NB4 (cell line): Measurements from ENCODE around the gene L3MBTL4.

ENCODE experiments used
- CTCF ChIP-seq: IDR thresholded peaks from one replicate; pipeline ENCODE4 v1.5.1; 2012; ENCODE audit warnings: low read depth, low read length
- MAX ChIP-seq: IDR thresholded peaks from 2 replicates; pipeline ENCODE4 v1.6.1; 2011; ENCODE audit warnings: low read depth, low read length
- POLR2A ChIP-seq: IDR thresholded peaks from 2 replicates; pipeline ENCODE4 v1.6.1; 2011; ENCODE audit warnings: mild to moderate bottlenecking; ENCODE audit not compliant: insufficient read length; ENCODE audit errors: extremely low read depth

GRCh38 chr18:6222271-6222670 lies 192.4 kb downstream of the L3MBTL4 start:
- TF ChIP-seq CTCF (no peak), MAX (no peak), POLR2A (no peak)
